Endothelial cell of umbilical vein (primary cell): ENCODE results near the gene CXCL13. TPM values are rescaled to one million over a fixed set of nuclear protein-coding genes. Genes with fewer than 3 reads are reported as not detected.

Experiments used
- BruUV-seq: library from RNA; stranded (reverse); fragments of 400-500 nt; replicated peaks from 2 replicates; lab custom pipeline; 2021; lab: Mats Ljungman, UMichigan
- CTCF ChIA-PET: fragments of 300-600, 350-600 bp; sonication (Branson Sonifier 250); formaldehyde crosslinking; loops from one replicate; lab custom pipeline; 2021; ENCODE audit warnings: antibody characterized with exemption, inconsistent platforms; lab: Charles Lee
- POLR2A ChIA-PET: fragments of 300-600, 350-600 bp; sonication (Branson Sonifier 250); formaldehyde crosslinking; loops from one replicate; lab custom pipeline; 2021; ENCODE audit warnings: antibody characterized with exemption, inconsistent platforms; lab: Charles Lee
- DNase-seq: peaks from one replicate; pipeline ENCODE4 v3.0.0-alpha.2; 2011; ENCODE audit warnings: low read depth, low spot score
- FAIRE-seq: peaks from 2 replicates; lab custom pipeline; 2011; peaks lifted over from hg19 to GRCh38; lab: Jason Lieb, UNC
- H2AFZ ChIP-seq: 2 replicates; pipeline ENCODE4 v1.6.0; 2012; ENCODE audit warnings: low read depth, low read length, control low read depth, inconsistent platforms
- H3K27ac ChIP-seq: 2 replicates; pipeline ENCODE4 v1.5.1; 2011; ENCODE audit warnings: low read depth, mild to moderate bottlenecking, control low read depth, low read length, moderate library complexity; ENCODE audit not compliant: insufficient read depth
- H3K27me3 ChIP-seq, 2 experiments: 2 replicates each; pipeline versions ENCODE4 v1.6.0 to v1.6.1; 2011; ENCODE audit warnings: low read length in 2 of 2, mixed read lengths in 1 of 2; ENCODE audit not compliant: control insufficient read depth in 2 of 2, insufficient read depth in 2 of 2
- H3K36me3 ChIP-seq, 2 experiments: 2 replicates in 1 of 2; 3 replicates in 1 of 2; pipeline ENCODE4 v1.5.1; 2011; ENCODE audit warnings: low read length in 2 of 2, mild to moderate bottlenecking in 1 of 2, moderate library complexity in 1 of 2; ENCODE audit not compliant: control insufficient read depth in 2 of 2, insufficient read depth in 2 of 2; ENCODE audit errors: extremely low read depth in 1 of 2
- H3K4me1 ChIP-seq: 3 replicates; pipeline ENCODE4 v1.5.1; 2011; ENCODE audit warnings: mild to moderate bottlenecking, low read length; ENCODE audit not compliant: control insufficient read depth, insufficient read depth; ENCODE audit errors: extremely low read depth
- H3K4me2 ChIP-seq: 2 replicates; pipeline ENCODE4 v1.6.1; 2011; ENCODE audit warnings: low read length, control low read depth, mixed read lengths; ENCODE audit not compliant: insufficient read depth
- H3K4me3 ChIP-seq, 3 experiments: fragments of 200-600 bp in 1 of 3; sonication (generic), shearing (Covaris generic) in 1 of 3; replicated peaks in 1 of 3; 2 replicates each; pipeline ENCODE4 v1.5.1; 2011 to 2016; ENCODE audit warnings: control low read depth in 3 of 3, low read length in 3 of 3, mild to moderate bottlenecking in 2 of 3, inconsistent platforms in 1 of 3, low read depth in 1 of 3, moderate library complexity in 1 of 3; ENCODE audit not compliant: insufficient read depth in 1 of 3
- H3K79me2 ChIP-seq: 2 replicates; pipeline ENCODE4 v1.6.0; 2012; ENCODE audit warnings: low read length, inconsistent platforms; ENCODE audit not compliant: control insufficient read depth, insufficient read depth
- H3K9ac ChIP-seq: replicated peaks from 2 replicates; pipeline ENCODE3; 2011; ENCODE audit warnings: low read length, control low read depth; ENCODE audit not compliant: insufficient read depth; ENCODE audit errors: extremely low read depth
- H3K9me1 ChIP-seq: replicated peaks from 3 replicates; pipeline ENCODE4 v1.6.0; 2011; ENCODE audit warnings: mild to moderate bottlenecking, low read length; ENCODE audit not compliant: control insufficient read depth, insufficient read depth; ENCODE audit errors: extremely low read depth
- H3K9me3 ChIP-seq: replicated peaks from 2 replicates; pipeline ENCODE4 v1.5.1; 2012; ENCODE audit warnings: low read length, inconsistent platforms; ENCODE audit not compliant: control insufficient read depth, insufficient read depth
- H4K20me1 ChIP-seq: replicated peaks from 2 replicates; pipeline ENCODE3; 2011; ENCODE audit warnings: mild to moderate bottlenecking, low read length; ENCODE audit not compliant: control insufficient read depth, insufficient read depth; ENCODE audit errors: extremely low read depth
- CTCF ChIP-seq, 2 donors: IDR thresholded peaks; 1 replicate in 1 of 2; 2 replicates in 1 of 2; pipeline ENCODE4 v1.5.1; 2011; ENCODE audit warnings: low read length in 2 of 2, mild to moderate bottlenecking in 2 of 2, moderate library complexity in 2 of 2, control low read depth in 1 of 2, inconsistent platforms in 1 of 2, low read depth in 1 of 2; ENCODE audit not compliant: insufficient read depth in 1 of 2; ENCODE audit errors: extremely low read depth in 1 of 2
- EZH2 ChIP-seq: IDR thresholded peaks from 2 replicates; pipeline ENCODE4 v1.6.1; 2012; ENCODE audit warnings: borderline replicate concordance, low read depth, mild to moderate bottlenecking, moderate library complexity, low read length, inconsistent platforms; ENCODE audit not compliant: severe bottlenecking
- FOS ChIP-seq: IDR thresholded peaks from 2 replicates; pipeline ENCODE4 v1.6.1; 2011; ENCODE audit warnings: mild to moderate bottlenecking, low read length, moderate library complexity, borderline replicate concordance; ENCODE audit not compliant: insufficient read depth
- GATA2 ChIP-seq: IDR thresholded peaks from 2 replicates; pipeline ENCODE4 v1.7.0; 2011; ENCODE audit warnings: low read depth, mild to moderate bottlenecking, moderate library complexity, mixed read lengths, low read length; ENCODE audit not compliant: insufficient read length, insufficient read depth
- JUN ChIP-seq: IDR thresholded peaks from 2 replicates; pipeline ENCODE4 v1.6.1; 2011; ENCODE audit warnings: borderline replicate concordance, low read depth; ENCODE audit not compliant: insufficient read length, insufficient read depth
- MAX ChIP-seq: IDR thresholded peaks from 2 replicates; pipeline ENCODE4 v1.6.1; 2011; ENCODE audit not compliant: insufficient read depth, insufficient read length
- MYC ChIP-seq: IDR thresholded peaks from one replicate; pipeline ENCODE4 v1.6.1; 2011; ENCODE audit warnings: mild to moderate bottlenecking, low read depth, low read length
- POLR2A ChIP-seq: IDR thresholded peaks from 2 replicates; pipeline ENCODE4 v1.6.1; 2012; ENCODE audit warnings: low read depth, mild to moderate bottlenecking, control low read depth, low read length
- POLR2AphosphoS5 ChIP-seq: IDR thresholded peaks from 2 replicates; pipeline ENCODE4 v1.6.1; 2012; ENCODE audit warnings: low read depth, mild to moderate bottlenecking, control low read depth, low read length, moderate library complexity; ENCODE audit not compliant: insufficient read depth
- dilution Hi-C: fragments of 300-500 bp; cut with MboI; formaldehyde crosslinking; loops from one replicate; pipeline ENCODE4 v1.15.0; 2019; ENCODE audit warnings: low sequenced_read_pairs; ENCODE audit not compliant: extremely low pct_ligation_motif_present
- intact Hi-C: fragments of 100-400 bp; cut with micrococcal nuclease; formaldehyde crosslinking; loops from one replicate; pipeline ENCODE4 v1.10.0; 2022
- polyA plus RNA-seq, 4 experiments: library from polyadenylated mRNA; depleted of rRNA in 3 of 4; stranded (reverse) in 3 of 4; unstranded in 1 of 4; fragments of >200 nt; gene quantifications; 2 replicates each; pipeline versions ENCODE4 v1.2.1 to v1.2.3, GENCODE V29; 2011 to 2012; ENCODE audit warnings: missing spikeins in 1 of 4
- total RNA-seq: library from RNA; stranded (reverse); gene quantifications from 2 replicates; pipeline ENCODE4 v1.2.3, GENCODE V29; 2021

CXCL13 gene
- total and polyA plus RNA-seq, 2 donors (not counting 3 experiments of a cell fraction or from before 2014, with no cell fraction given) = not detected

DNA sequence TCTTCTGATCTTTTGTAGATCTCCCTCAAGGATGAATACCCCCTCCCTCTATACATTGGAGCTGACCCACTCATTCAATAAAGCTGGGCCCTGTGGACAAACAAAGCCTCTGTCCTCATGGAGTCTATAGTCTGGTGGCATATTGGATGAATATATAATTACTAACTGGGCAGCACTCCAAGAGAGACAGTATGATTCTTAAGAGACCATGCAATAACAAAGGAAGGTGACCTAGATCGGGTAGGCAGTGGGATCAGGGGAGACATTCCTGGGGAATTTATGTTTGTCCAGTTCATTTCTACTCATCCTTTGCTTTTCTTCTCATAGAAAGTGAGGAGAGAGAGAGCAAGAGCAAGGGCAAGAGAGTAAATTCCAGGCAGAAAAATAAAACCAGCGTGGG, 23.5 kb upstream of the CXCL13 start:
- H3K4me1 ChIP-seq = no peaks in the 10 kb centered on the region
- H2AFZ ChIP-seq = no peak overlapping the region
- POLR2A ChIA-PET = no interaction called here
- CTCF ChIA-PET = no interaction called here
- DNase-seq (no peak), FAIRE-seq (no peak)
- H3K4me3 ChIP-seq = no peak overlapping the region
- H3K9me1 ChIP-seq = no peaks in the 10 kb centered on the region
- no peak overlapping the region for H3K27ac ChIP-seq
- H3K9me3 ChIP-seq = no peaks in the 10 kb centered on the region
- no peaks in the 10 kb centered on the region for H3K79me2 ChIP-seq
- no peaks in the 10 kb centered on the region for H4K20me1 ChIP-seq
- H3K9ac ChIP-seq = no peak overlapping the region
- no peaks in the 10 kb centered on the region for H3K27me3 ChIP-seq
- intact Hi-C loops = no loop called here
- TF ChIP-seq EZH2 (no peak), MAX (no peak), GATA2 (no peak), MYC (no peak), JUN (no peak), POLR2A (no peak), POLR2AphosphoS5 (no peak), CTCF (IDR thresholded peaks at IDR 0.05; ENCODE audit: extremely low read depth in 1 of 2, insufficient read depth in 1 of 2, low read depth in 1 of 2, low read length in 2 of 2) (no peak), FOS (no peak)
- no TSS peak for BruUV-seq
- dilution Hi-C loops = no loop called here
- H3K4me2 ChIP-seq = no peak overlapping the region
- no peaks in the 10 kb centered on the region for H3K36me3 ChIP-seq
